GM18511 (cell line): Measurements from ENCODE around the gene SLC12A7.
"Not testable (repeated sequence)": the region's sequence is repeated elsewhere in the genome, so short reads cannot be mapped to it uniquely, and the experiment has no call there.

Experiments
- ATAC-seq: cut with Tn5 transposase; IDR thresholded peaks from one replicate; pipeline ENCODE4 v1.9.1; 2021; ENCODE audit warnings: mild to moderate bottlenecking, moderate library complexity; ENCODE audit not compliant: unreplicated experiment

Gene SLC12A7

GRCh38 chr5:1111727-1112289 is at the start of gene SLC12A7:
Gene SLC12A7, minus strand, starts transcription at chr5:1112063. Its CDS starts 72 bp downstream, at chr5:1111991.
- ATAC-seq = peak; percentile 77

- no peak for ATAC-seq
These were observed 49.4 kb upstream of the SLC12A7 start for GRCh38 chr5:1161108-1161832.

GRCh38 chr5:1159774-1160406 is 48.0 kb upstream of the SLC12A7 start:
- ATAC-seq = no peak

GRCh38 chr5:1159341-1159675 is 47.4 kb upstream of the SLC12A7 start:
- no peak for ATAC-seq

GRCh38 chr5:1158647-1159340 is 46.9 kb upstream of the SLC12A7 start:
- ATAC-seq = no peak

GRCh38 chr5:1157461-1157986 is 45.7 kb upstream of the SLC12A7 start:
- not testable (repeated sequence) for ATAC-seq

GRCh38 chr5:1156754-1157460 is 45.0 kb upstream of the SLC12A7 start:
- no peak for ATAC-seq

- ATAC-seq = no peak
These were observed 44.3 kb upstream of the SLC12A7 start for GRCh38 chr5:1156033-1156753.

- no peak for ATAC-seq
These were observed 43.5 kb upstream of the SLC12A7 start for GRCh38 chr5:1155191-1156032.

GRCh38 chr5:1153428-1153827 is 41.6 kb upstream of the SLC12A7 start:
- ATAC-seq = no peak

GRCh38 chr5:1152771-1153282 is 41.0 kb upstream of the SLC12A7 start:
- no peak for ATAC-seq

GRCh38 chr5:1152156-1152555 is 40.3 kb upstream of the SLC12A7 start:
- ATAC-seq = no peak

GRCh38 chr5:1151316-1151715 is 39.5 kb upstream of the SLC12A7 start:
- ATAC-seq = no peak

- no peak for ATAC-seq
These were observed 39.0 kb upstream of the SLC12A7 start for GRCh38 chr5:1150866-1151265.

- no peak for ATAC-seq
These were observed 33.0 kb upstream of the SLC12A7 start for GRCh38 chr5:1144638-1145396.

- no peak for ATAC-seq
These were observed 32.2 kb upstream of the SLC12A7 start for GRCh38 chr5:1144089-1144488.

- no peak for ATAC-seq
These were observed 31.7 kb upstream of the SLC12A7 start for GRCh38 chr5:1143670-1143951.

- ATAC-seq = no peak
These were observed 31.2 kb upstream of the SLC12A7 start for GRCh38 chr5:1142886-1143669.
